Superior temporal gyrus (tissue), 1 donor: ENCODE data around the gene DOCK8.
A peak's percentile ranks its signal among the peaks of the same experiment; 100 is the strongest.

Experiments used
- DNase-seq: peaks from one replicate; pipeline ENCODE4 v3.0.0-alpha.2; 2016; ENCODE audit errors: extremely low spot score

Gene DOCK8

GRCh38 chr9:266228-266627, 51.6 kb downstream of the DOCK8 start:
- no peak for DNase-seq

- DNase-seq: no peak
These were observed 54.0 kb downstream of the DOCK8 start for GRCh38 chr9:268616-269015.

- DNase-seq: no peak
These were observed 54.5 kb downstream of the DOCK8 start for GRCh38 chr9:269081-269711.

GRCh38 chr9:270657-271237, 56.1 kb downstream of the DOCK8 start:
- no peak for DNase-seq

GRCh38 chr9:272251-273213, 57.9 kb downstream of the DOCK8 start:
- no peak for DNase-seq

GRCh38 chr9:274406-274805, 59.7 kb downstream of the DOCK8 start:
- no peak for DNase-seq

- DNase-seq: no peak
These were observed 63.1 kb downstream of the DOCK8 start for GRCh38 chr9:277601-278295.

- DNase-seq: no peak
These were observed 64.0 kb downstream of the DOCK8 start for GRCh38 chr9:278651-279050.

GRCh38 chr9:279674-280073, 65.0 kb downstream of the DOCK8 start:
- DNase-seq: no peak

GRCh38 chr9:281741-282645, 67.3 kb downstream of the DOCK8 start:
- no peak for DNase-seq

GRCh38 chr9:286071-286740, 71.5 kb downstream of the DOCK8 start:
- DNase-seq: no peak

- DNase-seq: no peak
These were observed 74.5 kb downstream of the DOCK8 start for GRCh38 chr9:289121-289520.

GRCh38 chr9:292915-293314, 78.2 kb downstream of the DOCK8 start:
- DNase-seq: no peak

- DNase-seq: no peak
These were observed 80.9 kb downstream of the DOCK8 start for GRCh38 chr9:295576-295975.

GRCh38 chr9:296411-296810, 81.7 kb downstream of the DOCK8 start:
- DNase-seq: no peak

- DNase-seq: peak; percentile 17
These were observed 82.7 kb downstream of the DOCK8 start for GRCh38 chr9:297104-297972.

GRCh38 chr9:303502-303901, 88.8 kb downstream of the DOCK8 start:
- no peak for DNase-seq

GRCh38 chr9:304106-304505, 89.4 kb downstream of the DOCK8 start:
- no peak for DNase-seq

- DNase-seq: no peak
These were observed 90.0 kb downstream of the DOCK8 start for GRCh38 chr9:304519-305185.
